A549 treated with AZD9567 at 1 μM for 4 hours (cell line): ENCODE measurements around the gene GBP7. TPM values are rescaled to one million over a fixed set of nuclear protein-coding genes. Genes with fewer than 3 reads are reported as not detected.

Source experiments
- total RNA-seq: library from RNA; stranded (reverse); fragments of 200-300 nt; extraction: Qiagen RNA extraction; gene quantifications from 5 replicates; pipeline ENCODE4 v1.2.3, GENCODE V29; 2022; ENCODE audit not compliant: insufficient read depth

GBP7 gene, protein sequence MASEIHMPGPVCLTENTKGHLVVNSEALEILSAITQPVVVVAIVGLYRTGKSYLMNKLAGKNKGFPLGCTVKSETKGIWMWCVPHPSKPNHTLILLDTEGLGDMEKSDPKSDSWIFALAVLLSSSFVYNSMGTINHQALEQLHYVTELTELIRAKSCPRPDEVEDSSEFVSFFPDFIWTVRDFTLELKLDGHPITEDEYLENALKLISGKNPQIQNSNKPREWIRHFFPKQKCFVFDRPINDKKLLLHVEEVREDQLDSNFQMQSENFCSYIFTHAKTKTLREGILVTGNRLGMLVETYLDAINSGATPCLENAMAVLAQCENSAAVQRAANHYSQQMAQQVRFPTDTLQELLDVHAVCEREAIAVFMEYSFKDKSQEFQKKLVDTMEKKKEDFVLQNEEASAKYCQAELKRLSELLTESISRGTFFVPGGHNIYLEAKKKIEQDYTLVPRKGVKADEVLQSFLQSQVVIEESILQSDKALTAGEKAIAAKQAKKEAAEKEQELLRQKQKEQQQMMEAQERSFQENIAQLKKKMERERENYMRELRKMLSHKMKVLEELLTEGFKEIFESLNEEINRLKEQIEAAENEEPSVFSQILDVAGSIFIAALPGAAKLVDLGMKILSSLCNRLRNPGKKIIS
- total RNA-seq = not detected in 5 replicates

GRCh38 chr1:89175601-89176256 is at the start of gene GBP7:
Gene GBP7 (minus strand): TSS chr1:89176003. CDS start chr1:89171935, 4,068 bp downstream.

DNA sequence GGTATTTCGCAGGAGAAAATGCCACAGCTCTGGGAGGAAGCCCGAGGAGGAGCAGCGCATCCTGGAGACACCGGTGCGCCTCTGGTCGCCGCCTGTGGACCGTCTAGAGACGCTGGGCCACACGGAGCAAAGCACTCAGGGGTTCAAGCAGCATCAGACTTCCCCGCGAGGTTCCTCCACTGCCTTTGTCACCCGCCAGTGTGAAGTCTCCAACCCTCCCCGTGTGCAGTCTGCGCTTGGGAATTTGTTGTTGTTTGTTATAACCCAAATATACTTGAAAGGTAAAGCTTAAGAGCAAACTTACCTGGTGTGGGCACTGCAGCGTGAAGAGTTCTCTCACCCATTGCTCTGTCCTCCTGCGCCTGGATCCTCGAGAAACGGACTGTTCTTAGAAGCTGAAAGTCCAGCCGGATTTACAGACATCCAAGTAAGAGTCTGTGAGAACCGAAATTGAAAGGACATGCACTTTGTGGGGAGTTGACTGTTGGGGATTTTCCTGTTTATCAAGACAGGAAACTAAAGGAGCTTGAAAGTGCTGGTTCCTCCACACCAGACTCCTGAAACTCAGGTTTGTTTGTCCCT is 22.8 kb upstream of the GBP7 start, which contains the start of gene GBP4:
Gene GBP4, minus strand, starts transcription at position 452 of the 582 bp plus-strand sequence. Its CDS starts 108 bp downstream, at position 344.

DNA sequence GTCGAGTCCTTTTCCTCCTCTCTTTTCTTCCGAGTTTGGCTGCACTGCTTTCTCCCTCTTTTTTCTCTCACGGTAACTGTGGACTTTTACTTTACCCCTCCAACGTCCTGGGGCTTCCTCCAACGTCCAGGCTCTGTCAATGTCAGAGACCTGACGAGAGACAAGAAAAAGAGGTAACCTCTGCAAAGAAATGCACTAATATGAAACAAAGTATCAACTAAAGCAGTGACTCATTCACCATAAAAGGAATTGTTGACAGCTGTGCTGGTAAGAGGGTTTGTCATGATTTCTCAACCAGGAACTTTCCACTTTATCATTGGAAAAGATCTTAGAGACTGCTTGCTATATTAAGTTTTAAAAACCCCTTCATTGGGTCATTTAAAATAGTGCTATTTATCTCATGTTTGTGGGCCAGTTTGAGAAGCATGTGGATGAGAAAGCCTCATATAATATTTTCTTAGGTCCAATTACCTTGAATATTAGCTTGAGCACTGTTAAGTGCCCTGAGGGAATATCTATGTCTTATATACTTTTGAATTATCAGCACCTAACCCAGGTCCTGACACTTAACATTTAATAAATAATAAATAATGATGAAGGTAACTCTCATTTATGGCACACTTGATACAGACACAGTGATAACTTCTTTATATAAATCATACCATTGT is 49.8 kb downstream of the GBP7 start, which contains the start of gene GBP2:
Gene GBP2, minus strand, starts transcription at position 202 of the 668 bp plus-strand sequence. CDS start 4,148 bp downstream, outside the sequence.

Other genes with a start within 250 kb of the GBP7 start
- gene KYAT3, start 183.4 kb downstream of the GBP7 start, total RNA-seq = 7.2 to 9.4 TPM (median 7.4 TPM) in 5 replicates
- 1.7 to 2.8 TPM (median 2.0 TPM) in 5 replicates for gene RBMXL1, start 183.4 kb downstream of the GBP7 start, total RNA-seq
- gene GBP3, start 153.1 kb downstream of the GBP7 start, total RNA-seq = 0.69 to 0.92 TPM (median 0.81 TPM) in 4 of 5 replicates, not detected in the other
- 0.06 to 0.10 TPM (median 0.08 TPM) in 4 of 5 replicates, not detected in the other for gene GBP1, start 110.8 kb downstream of the GBP7 start, total RNA-seq
- gene GBP2, start 49.9 kb downstream of the GBP7 start, total RNA-seq = 0.49 to 1.0 TPM (median 0.69 TPM) in 4 of 5 replicates, not detected in the other
- gene GBP4, start 22.9 kb upstream of the GBP7 start, total RNA-seq = 0.01 to 0.08 TPM in 2 of 5 replicates, not detected in the others
- 0.02 to 0.05 TPM (median 0.03 TPM) in 3 of 5 replicates, not detected in the others for gene GBP5, start 96.9 kb upstream of the GBP7 start, total RNA-seq
- gene GBP6, start 188.1 kb upstream of the GBP7 start, total RNA-seq = not detected in 5 replicates